Natural killer cell treated with Interleukin-12 subunit alpha and Interleukin-12 subunit beta and Interleukin-15 and Interleukin-18, amount 100 ng/mL, for 72 hours (primary cell): ENCODE data around the gene PLD5. TPM values are rescaled to one million over a fixed set of nuclear protein-coding genes. Genes with fewer than 3 reads are reported as not detected.

Experiments used
- ATAC-seq, 2 donors: fragments of 150-1000 bp; cut with Tn5 transposase in 1 of 2; sonication (Bioruptor Pico), chemical (Tn5 transposase) in 1 of 2; 2 replicates each; pipeline ENCODE4 v1.10.0; 2021
- DNase-seq: peaks from one replicate; pipeline ENCODE4 v3.0.0; 2022; ENCODE audit warnings: low spot score
- H3K27ac Mint-ChIP-seq, 2 donors: 1 replicate in 1 of 2; 2 replicates in 1 of 2; pipeline ENCODE4 v1.8.0; 2022; ENCODE audit warnings: mixed read lengths in 2 of 2, mild to moderate bottlenecking in 1 of 2, moderate library complexity in 1 of 2
- H3K27me3 Mint-ChIP-seq, 2 donors: 1 replicate in 1 of 2; 2 replicates in 1 of 2; pipeline ENCODE4 v1.8.0; 2022; ENCODE audit warnings: mixed read lengths in 2 of 2
- H3K36me3 Mint-ChIP-seq: one replicate; pipeline ENCODE4 v1.8.0; 2022; ENCODE audit warnings: mixed read lengths
- H3K4me1 Mint-ChIP-seq, 2 donors: 1 replicate in 1 of 2; 2 replicates in 1 of 2; pipeline ENCODE4 v1.8.0; 2022; ENCODE audit warnings: low read depth in 2 of 2, mixed read lengths in 2 of 2, mild to moderate bottlenecking in 1 of 2
- H3K4me3 Mint-ChIP-seq: one replicate; pipeline ENCODE4 v1.8.0; 2022; ENCODE audit warnings: mixed read lengths
- H3K9me3 Mint-ChIP-seq: 2 replicates; pipeline ENCODE4 v1.8.0; 2022; ENCODE audit warnings: mixed read lengths
- total RNA-seq, 2 donors: library from RNA; stranded (reverse); gene quantifications; one replicate each; pipeline ENCODE4 v1.2.3, GENCODE V29; 2022

The PLD5 gene
- not detected for total RNA-seq

- DNase-seq (no peak), ATAC-seq (peak in 1 of 2 donors; percentile 15)
- H3K9me3 Mint-ChIP-seq, result no peaks in the 10 kb centered on the region
- H3K4me1 Mint-ChIP-seq, result peaks cover 0 to 3% of the 10 kb centered on the region in 2 donors
- no peaks in the 10 kb centered on the region for H3K36me3 Mint-ChIP-seq
- no peak within 1 kb of the TSS for H3K27ac Mint-ChIP-seq
- peaks cover 25 to 54% of the 10 kb centered on the region in 2 donors for H3K27me3 Mint-ChIP-seq
- H3K4me3 Mint-ChIP-seq, result peak within 1 kb of the TSS; percentile 42
Observed at GRCh38 chr1:242524571-242525359, at the start of gene PLD5. PLD5 (minus strand) TSS chr1:242524697.

GRCh38 chr1:242569867-242570266 lies 45.4 kb upstream of the PLD5 start:
- H3K27me3 Mint-ChIP-seq, result no peaks in the 10 kb centered on the region
- no peak for DNase-seq
- ATAC-seq, result no peak
- peaks cover 4% of the 10 kb centered on the region for H3K9me3 Mint-ChIP-seq
- no peaks in the 10 kb centered on the region for H3K4me1 Mint-ChIP-seq
- no peaks in the 10 kb centered on the region for H3K36me3 Mint-ChIP-seq
- no peak overlapping the region for H3K27ac Mint-ChIP-seq
- no peak overlapping the region for H3K4me3 Mint-ChIP-seq

- ATAC-seq (no peak), DNase-seq (no peak)
- Mint-ChIP-seq H3K27ac (no peak overlapping the region), H3K36me3 (no peaks in the 10 kb centered on the region), H3K9me3 (no peaks in the 10 kb centered on the region), H3K4me3 (no peak overlapping the region), H3K27me3 (no peaks in the 10 kb centered on the region), H3K4me1 (no peaks in the 10 kb centered on the region)
Observed at GRCh38 chr1:242568666-242569065, 44.2 kb upstream of the PLD5 start.

- Mint-ChIP-seq H3K27me3 (no peaks in the 10 kb centered on the region), H3K27ac (no peak overlapping the region)
- ATAC-seq, result no peak
Observed at GRCh38 chr1:242567596-242567995, 43.1 kb upstream of the PLD5 start.

GRCh38 chr1:242556759-242557158 lies 32.3 kb upstream of the PLD5 start:
- ATAC-seq (no peak), DNase-seq (no peak)
- Mint-ChIP-seq H3K9me3 (peaks cover 4% of the 10 kb centered on the region), H3K27me3 (no peaks in the 10 kb centered on the region), H3K27ac (no peak overlapping the region), H3K4me1 (no peaks in the 10 kb centered on the region), H3K4me3 (no peak overlapping the region), H3K36me3 (no peaks in the 10 kb centered on the region)

More at GRCh38 chr1:242567596-242567995, 43.1 kb upstream of the PLD5 start:
- Mint-ChIP-seq H3K4me3 (no peak overlapping the region), H3K4me1 (no peaks in the 10 kb centered on the region), H3K36me3 (no peaks in the 10 kb centered on the region), H3K9me3 (peaks cover 2% of the 10 kb centered on the region)
- DNase-seq, result no peak

GRCh38 chr1:242556276-242556675 lies 31.8 kb upstream of the PLD5 start:
- no peaks in the 10 kb centered on the region for H3K36me3 Mint-ChIP-seq
- H3K9me3 Mint-ChIP-seq, result peaks cover 4% of the 10 kb centered on the region
- H3K27ac Mint-ChIP-seq, result no peak overlapping the region
- H3K27me3 Mint-ChIP-seq, result no peaks in the 10 kb centered on the region
- ATAC-seq (no peak), DNase-seq (no peak)
- H3K4me1 Mint-ChIP-seq, result no peaks in the 10 kb centered on the region
- H3K4me3 Mint-ChIP-seq, result no peak overlapping the region

- no peaks in the 10 kb centered on the region for H3K4me1 Mint-ChIP-seq
- H3K27ac Mint-ChIP-seq, result no peak overlapping the region
- H3K27me3 Mint-ChIP-seq, result no peaks in the 10 kb centered on the region
- ATAC-seq (no peak), DNase-seq (no peak)
- no peaks in the 10 kb centered on the region for H3K36me3 Mint-ChIP-seq
- peaks cover under 1% of the 10 kb centered on the region for H3K9me3 Mint-ChIP-seq
- H3K4me3 Mint-ChIP-seq, result no peak overlapping the region
Observed at GRCh38 chr1:242554577-242554976, 30.1 kb upstream of the PLD5 start.

GRCh38 chr1:242546849-242547729 lies 22.6 kb upstream of the PLD5 start:
- H3K4me3 Mint-ChIP-seq, result no peak overlapping the region
- DNase-seq, result no peak
- no peaks in the 10 kb centered on the region for H3K9me3 Mint-ChIP-seq
- no peak for ATAC-seq
- H3K27ac Mint-ChIP-seq, result no peak overlapping the region
- no peaks in the 10 kb centered on the region for H3K27me3 Mint-ChIP-seq
- no peaks in the 10 kb centered on the region for H3K4me1 Mint-ChIP-seq
- H3K36me3 Mint-ChIP-seq, result no peaks in the 10 kb centered on the region

- Mint-ChIP-seq H3K4me1 (no peaks in the 10 kb centered on the region), H3K4me3 (no peak overlapping the region), H3K9me3 (no peaks in the 10 kb centered on the region), H3K27ac (no peak overlapping the region), H3K27me3 (no peaks in the 10 kb centered on the region), H3K36me3 (no peaks in the 10 kb centered on the region)
- DNase-seq (no peak), ATAC-seq (no peak)
Observed at GRCh38 chr1:242546441-242546840, 21.9 kb upstream of the PLD5 start.

GRCh38 chr1:242544071-242544470 lies 19.6 kb upstream of the PLD5 start:
- Mint-ChIP-seq H3K36me3 (no peaks in the 10 kb centered on the region), H3K9me3 (no peaks in the 10 kb centered on the region), H3K4me3 (no peak overlapping the region), H3K27me3 (no peaks in the 10 kb centered on the region), H3K27ac (no peak overlapping the region), H3K4me1 (no peaks in the 10 kb centered on the region)
- DNase-seq (no peak), ATAC-seq (no peak)

GRCh38 chr1:242542271-242542670 lies 17.8 kb upstream of the PLD5 start:
- H3K9me3 Mint-ChIP-seq, result no peaks in the 10 kb centered on the region
- H3K4me3 Mint-ChIP-seq, result no peak overlapping the region
- ATAC-seq, result no peak
- no peaks in the 10 kb centered on the region for H3K4me1 Mint-ChIP-seq
- no peaks in the 10 kb centered on the region for H3K27me3 Mint-ChIP-seq
- DNase-seq, result no peak
- no peak overlapping the region for H3K27ac Mint-ChIP-seq
- no peaks in the 10 kb centered on the region for H3K36me3 Mint-ChIP-seq

- H3K36me3 Mint-ChIP-seq, result no peaks in the 10 kb centered on the region
- H3K9me3 Mint-ChIP-seq, result peaks cover 3% of the 10 kb centered on the region
- no peak overlapping the region for H3K27ac Mint-ChIP-seq
- no peaks in the 10 kb centered on the region for H3K27me3 Mint-ChIP-seq
- DNase-seq, result no peak
- no peak for ATAC-seq
- H3K4me1 Mint-ChIP-seq, result no peaks in the 10 kb centered on the region
- no peak overlapping the region for H3K4me3 Mint-ChIP-seq
Observed at GRCh38 chr1:242535986-242536385, 11.5 kb upstream of the PLD5 start.

- H3K27ac Mint-ChIP-seq, result no peak overlapping the region
- peaks cover 3% of the 10 kb centered on the region for H3K9me3 Mint-ChIP-seq
- ATAC-seq (no peak), DNase-seq (no peak)
- no peaks in the 10 kb centered on the region for H3K36me3 Mint-ChIP-seq
- H3K4me3 Mint-ChIP-seq, result no peak overlapping the region
- peaks cover 0 to 3% of the 10 kb centered on the region in 2 donors for H3K27me3 Mint-ChIP-seq
- no peaks in the 10 kb centered on the region for H3K4me1 Mint-ChIP-seq
Observed at GRCh38 chr1:242534753-242535152, 10.3 kb upstream of the PLD5 start.

- Mint-ChIP-seq H3K4me1 (no peaks in the 10 kb centered on the region), H3K36me3 (no peaks in the 10 kb centered on the region), H3K4me3 (no peak overlapping the region), H3K27ac (no peak overlapping the region), H3K27me3 (peaks cover 6 to 16% of the 10 kb centered on the region in 2 donors), H3K9me3 (peaks cover 3% of the 10 kb centered on the region)
- DNase-seq, result no peak
- no peak for ATAC-seq
Observed at GRCh38 chr1:242530761-242531160, 6.3 kb upstream of the PLD5 start.
